SH-SY5Y (cell line): ENCODE data around the gene SH3GL2.

Experiments used
- GATA2 ChIP-seq: IDR thresholded peaks from 2 replicates; pipeline ENCODE4 v1.6.1; 2011; ENCODE audit warnings: mild to moderate bottlenecking, low read depth, low read length
- GATA3 ChIP-seq: IDR thresholded peaks from 2 replicates; pipeline ENCODE4 v1.6.1; 2011; ENCODE audit warnings: low read depth, mild to moderate bottlenecking, low read length, moderate library complexity

DNA sequence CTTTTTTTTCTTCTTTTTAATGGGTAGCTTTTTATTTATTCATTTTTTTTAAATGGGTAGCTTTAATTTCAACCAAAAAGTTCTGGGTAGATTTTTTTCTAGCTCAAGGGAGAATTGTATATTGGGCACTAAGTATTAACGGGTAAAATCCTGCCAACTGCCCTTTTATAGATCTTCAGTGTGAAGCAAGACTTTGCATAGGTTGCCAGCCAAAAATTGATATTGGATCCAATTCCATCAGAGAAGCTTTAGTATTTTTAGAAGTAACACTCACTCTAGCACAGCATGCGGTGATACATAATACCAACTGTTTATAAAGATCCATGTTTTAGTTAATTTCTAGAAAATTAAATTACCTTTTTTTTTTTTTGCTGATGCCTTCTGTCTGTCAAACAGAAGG lies 49.8 kb downstream of the SH3GL2 start:
- TF ChIP-seq GATA2 = no peak
- TF ChIP-seq GATA3 = no peak
